RWPE2 (cell line): ENCODE measurements around the gene NTN1.
"Not testable (repeated sequence)": the region's sequence is repeated elsewhere in the genome, so short reads cannot be mapped to it uniquely, and the experiment has no call there.

Experiments
- ATAC-seq: fragments of 200-7000 bp; cut with Tn5 transposase; 3 replicates; pipeline ENCODE4 v1.9.1; 2021; ENCODE audit warnings: low read depth
- DNase-seq: peaks from one replicate; pipeline ENCODE4 v3.0.0-alpha.2; 2020; ENCODE audit warnings: low spot score
- H3K27ac ChIP-seq: fragments of 450-650 bp; 2 replicates; pipeline ENCODE4 v1.5.1; 2017; ENCODE audit warnings: mild to moderate bottlenecking; ENCODE audit not compliant: poor library complexity, severe bottlenecking
- H3K27me3 ChIP-seq: fragments of 250-450 bp; sonication (Bioruptor Pico); 2 replicates; pipeline ENCODE4 v1.5.1; 2021; ENCODE audit warnings: mild to moderate bottlenecking, moderate library complexity; ENCODE audit not compliant: insufficient read depth, poor library complexity, severe bottlenecking
- H3K36me3 ChIP-seq: fragments of 250-450 bp; sonication (Bioruptor Pico); 2 replicates; pipeline ENCODE4 v1.5.1; 2020; ENCODE audit warnings: low read depth, mild to moderate bottlenecking, moderate library complexity
- H3K4me1 ChIP-seq: fragments of 250-450 bp; sonication (Bioruptor Pico); 2 replicates; pipeline ENCODE4 v1.5.1; 2021; ENCODE audit warnings: mild to moderate bottlenecking, moderate library complexity; ENCODE audit not compliant: insufficient read depth, poor library complexity, severe bottlenecking
- H3K4me3 ChIP-seq: fragments of 250-450 bp; sonication (Bioruptor Pico); 2 replicates; pipeline ENCODE4 v1.5.1; 2021; ENCODE audit warnings: mild to moderate bottlenecking, moderate library complexity; ENCODE audit not compliant: severe bottlenecking
- H3K9me3 ChIP-seq: fragments of 250-450 bp; sonication (Bioruptor Pico); 2 replicates; pipeline ENCODE4 v1.5.1; 2021; ENCODE audit warnings: mild to moderate bottlenecking, moderate library complexity; ENCODE audit not compliant: severe bottlenecking
- CTCF ChIP-seq: fragments of 450-650 bp; IDR thresholded peaks from one replicate; pipeline ENCODE4 v1.5.1; 2017; ENCODE audit warnings: mild to moderate bottlenecking, moderate library complexity; ENCODE audit not compliant: poor library complexity, severe bottlenecking

NTN1 gene

GRCh38 chr17:9150446-9151090, 129.3 kb downstream of the NTN1 start:
- DNase-seq (no peak), ATAC-seq (no peak)
- no peaks in the 10 kb centered on the region for H3K27me3 ChIP-seq
- no peak for TF ChIP-seq CTCF
- no peak overlapping the region for H3K4me3 ChIP-seq
- no peak overlapping the region for H3K27ac ChIP-seq
- H3K36me3 ChIP-seq = no peaks in the 10 kb centered on the region
- no peaks in the 10 kb centered on the region for H3K4me1 ChIP-seq
- H3K9me3 ChIP-seq = no peaks in the 10 kb centered on the region

- H3K36me3 ChIP-seq = no peaks in the 10 kb centered on the region
- no peaks in the 10 kb centered on the region for H3K9me3 ChIP-seq
- H3K27me3 ChIP-seq = no peaks in the 10 kb centered on the region
- ATAC-seq (no peak), DNase-seq (no peak)
- no peak for TF ChIP-seq CTCF
- H3K4me3 ChIP-seq = no peak overlapping the region
- no peak overlapping the region for H3K27ac ChIP-seq
- no peaks in the 10 kb centered on the region for H3K4me1 ChIP-seq
Observed at GRCh38 chr17:9151091-9151490, 129.8 kb downstream of the NTN1 start.

- not testable (repeated sequence) for H3K27ac ChIP-seq, ATAC-seq, H3K36me3 ChIP-seq, H3K4me3 ChIP-seq, H3K9me3 ChIP-seq, H3K4me1 ChIP-seq, H3K27me3 ChIP-seq, DNase-seq
Observed at GRCh38 chr17:9151740-9152139, 130.4 kb downstream of the NTN1 start.

- no peak for TF ChIP-seq CTCF
- Histone ChIP-seq H3K4me1 (peaks cover 13% of the 10 kb centered on the region), H3K36me3 (no peaks in the 10 kb centered on the region), H3K4me3 (no peak overlapping the region), H3K27ac (no peak overlapping the region), H3K27me3 (no peaks in the 10 kb centered on the region), H3K9me3 (no peaks in the 10 kb centered on the region)
- no peak for DNase-seq
- no peak for ATAC-seq
Observed at GRCh38 chr17:9158544-9159452, 137.5 kb downstream of the NTN1 start.

GRCh38 chr17:9162275-9162985, 141.1 kb downstream of the NTN1 start:
- TF ChIP-seq CTCF = peak; percentile 56
- Histone ChIP-seq H3K27ac (peak overlapping the region; percentile 66), H3K27me3 (no peaks in the 10 kb centered on the region), H3K36me3 (no peaks in the 10 kb centered on the region), H3K4me1 (peaks cover 15% of the 10 kb centered on the region), H3K9me3 (no peaks in the 10 kb centered on the region), H3K4me3 (peak overlapping the region; percentile 21)
- DNase-seq (no peak), ATAC-seq (peak; percentile 62)
